Measurements from ENCODE around the gene RAB11FIP3. TPM values are rescaled to one million over a fixed set of nuclear protein-coding genes. Genes with fewer than 3 reads are reported as not detected.

The RAB11FIP3 gene
- total and polyA plus RNA-seq, 2 of the 13 experiments (the other 11 are each of a cell fraction or from before 2014, with no cell fraction given), result 34.3 to 57.6 TPM

DNA sequence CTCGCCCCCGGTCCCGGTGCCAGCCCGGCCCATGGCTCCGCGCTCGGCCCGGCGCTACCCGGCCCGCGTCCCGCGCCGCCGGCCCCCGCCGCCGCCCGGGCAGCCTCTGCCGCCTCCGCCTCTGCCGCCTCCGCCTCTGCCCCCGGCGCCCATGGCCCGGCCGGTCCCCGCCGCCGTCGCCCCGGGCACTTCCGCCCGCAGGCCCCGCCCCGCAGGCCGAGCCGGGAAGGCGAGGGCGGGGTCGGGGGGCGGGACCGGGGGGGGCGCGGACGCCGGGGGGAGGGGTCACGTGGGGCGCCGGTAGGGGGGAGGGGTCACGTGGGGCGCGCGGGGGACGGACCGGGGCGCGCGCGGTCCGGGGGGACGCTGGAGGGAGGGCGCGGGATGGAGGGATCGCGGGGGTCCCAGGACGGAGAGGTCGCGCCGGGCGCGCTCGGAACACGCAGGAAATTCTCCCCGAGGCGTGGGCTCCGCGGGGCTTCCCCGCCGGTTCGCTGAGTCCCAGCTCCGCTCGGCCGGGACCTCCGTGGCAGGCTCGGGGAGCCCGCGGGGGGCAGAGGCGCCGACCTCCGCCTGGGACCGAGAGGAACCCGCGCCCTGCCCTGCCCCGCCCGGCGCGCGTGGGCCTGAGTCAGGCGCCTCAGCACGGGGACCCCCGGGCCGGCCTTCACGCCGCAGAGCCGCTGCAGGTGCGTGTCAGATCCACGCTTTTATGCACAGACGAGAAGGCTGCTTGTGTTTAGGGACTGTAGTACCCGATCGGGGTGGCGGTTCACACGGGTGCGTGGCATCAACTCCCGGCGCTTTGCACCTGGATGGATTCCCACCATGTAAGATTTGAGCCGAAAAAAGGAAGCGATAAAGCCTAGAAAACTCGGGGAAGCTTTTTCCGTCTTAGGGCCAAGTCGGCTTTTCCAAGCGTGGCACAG, 43.4 kb upstream of the RAB11FIP3 start, which contains the start of gene PGAP6 (continued):
- TF ChIP-seq JDP2 (CRISPR knock-in tag; IDR thresholded peaks at IDR 0.05; ENCODE audit: borderline replicate concordance), result no peak
- no peak for TF ChIP-seq EP300 (IDR thresholded peaks at IDR 0.05; ENCODE audit: low read depth in 2 of 2, low read length in 2 of 2)
- TF ChIP-seq EP300 (CRISPR knock-in tag; IDR thresholded peaks at IDR 0.05; ENCODE audit: borderline replicate concordance), result no peak
- no peak for TF ChIP-seq GPN1 (CRISPR knock-in tag; IDR thresholded peaks at IDR 0.05; ENCODE audit: borderline replicate concordance)
- TF ChIP-seq, protein P1, sequence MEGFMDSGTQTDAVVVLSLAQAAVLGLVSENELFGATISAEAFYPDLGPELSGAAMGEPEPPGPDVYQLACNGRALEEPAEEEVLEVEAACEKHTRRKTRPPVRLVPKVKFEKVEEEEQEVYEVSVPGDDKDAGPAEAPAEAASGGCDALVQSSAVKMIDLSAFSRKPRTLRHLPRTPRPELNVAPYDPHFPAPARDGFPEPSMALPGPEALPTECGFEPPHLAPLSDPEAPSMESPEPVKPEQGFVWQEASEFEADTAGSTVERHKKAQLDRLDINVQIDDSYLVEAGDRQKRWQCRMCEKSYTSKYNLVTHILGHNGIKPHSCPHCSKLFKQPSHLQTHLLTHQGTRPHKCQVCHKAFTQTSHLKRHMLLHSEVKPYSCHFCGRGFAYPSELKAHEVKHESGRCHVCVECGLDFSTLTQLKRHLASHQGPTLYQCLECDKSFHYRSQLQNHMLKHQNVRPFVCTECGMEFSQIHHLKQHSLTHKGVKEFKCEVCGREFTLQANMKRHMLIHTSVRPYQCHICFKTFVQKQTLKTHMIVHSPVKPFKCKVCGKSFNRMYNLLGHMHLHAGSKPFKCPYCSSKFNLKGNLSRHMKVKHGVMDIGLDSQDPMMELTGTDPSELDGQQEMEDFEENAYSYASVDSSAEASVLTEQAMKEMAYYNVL (CRISPR knock-in tag; IDR thresholded peaks at IDR 0.05; ENCODE audit: borderline replicate concordance), result no peak
- TF ChIP-seq RNF2 (conservative IDR thresholded peaks at IDR 0.05; ENCODE audit: low read depth), result no peak
- TF ChIP-seq FOXK1 (CRISPR knock-in tag; IDR thresholded peaks at IDR 0.05; ENCODE audit: borderline replicate concordance, low read depth), result no peak
- TF ChIP-seq PHF20 (CRISPR knock-in tag; IDR thresholded peaks at IDR 0.05), result no peak
- TF ChIP-seq NR3C1 (CRISPR knock-in tag; IDR thresholded peaks at IDR 0.05), result no peak
- TF ChIP-seq, protein P2, sequence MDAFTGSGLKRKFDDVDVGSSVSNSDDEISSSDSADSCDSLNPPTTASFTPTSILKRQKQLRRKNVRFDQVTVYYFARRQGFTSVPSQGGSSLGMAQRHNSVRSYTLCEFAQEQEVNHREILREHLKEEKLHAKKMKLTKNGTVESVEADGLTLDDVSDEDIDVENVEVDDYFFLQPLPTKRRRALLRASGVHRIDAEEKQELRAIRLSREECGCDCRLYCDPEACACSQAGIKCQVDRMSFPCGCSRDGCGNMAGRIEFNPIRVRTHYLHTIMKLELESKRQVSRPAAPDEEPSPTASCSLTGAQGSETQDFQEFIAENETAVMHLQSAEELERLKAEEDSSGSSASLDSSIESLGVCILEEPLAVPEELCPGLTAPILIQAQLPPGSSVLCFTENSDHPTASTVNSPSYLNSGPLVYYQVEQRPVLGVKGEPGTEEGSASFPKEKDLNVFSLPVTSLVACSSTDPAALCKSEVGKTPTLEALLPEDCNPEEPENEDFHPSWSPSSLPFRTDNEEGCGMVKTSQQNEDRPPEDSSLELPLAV (CRISPR knock-in tag; conservative IDR thresholded peaks at IDR 0.05; ENCODE audit: low read depth), result no peak
- no peak for TF ChIP-seq YEATS2 (CRISPR knock-in tag; IDR thresholded peaks at IDR 0.05; ENCODE audit: borderline replicate concordance)
- TF ChIP-seq MBNL3 (CRISPR knock-in tag; conservative IDR thresholded peaks at IDR 0.05), result no peak
- TF ChIP-seq PRMT3 (CRISPR knock-in tag; IDR thresholded peaks at IDR 0.05; ENCODE audit: borderline replicate concordance, low read depth), result no peak
- no peak for TF ChIP-seq ZNF7 (CRISPR knock-in tag; IDR thresholded peaks at IDR 0.05)
- no peak for TF ChIP-seq NKX3-1 (CRISPR knock-in tag; IDR thresholded peaks at IDR 0.05)
- TF ChIP-seq REXO4 (CRISPR knock-in tag; IDR thresholded peaks at IDR 0.05; ENCODE audit: borderline replicate concordance), result no peak
- TF ChIP-seq SP4 (CRISPR knock-in tag; IDR thresholded peaks at IDR 0.05), result no peak
- TF ChIP-seq ZBTB3 (CRISPR knock-in tag; IDR thresholded peaks at IDR 0.05; ENCODE audit: borderline replicate concordance, low read depth), result no peak
- no peak for TF ChIP-seq ZNF44 (CRISPR knock-in tag; IDR thresholded peaks at IDR 0.05)
- no peak for TF ChIP-seq ZNF160 (CRISPR knock-in tag; IDR thresholded peaks at IDR 0.05)
